ENCODE results near the gene GTPBP6. TPM values are rescaled to one million over a fixed set of nuclear protein-coding genes. Genes with fewer than 3 reads are reported as not detected.
A peak's percentile ranks its signal among the peaks of the same experiment; 100 is the strongest.

Gene GTPBP6
- total RNA-seq, 6 experiments from 2014 or later = 20.9 to 32.8 (median 23.2) TPM

DNA sequence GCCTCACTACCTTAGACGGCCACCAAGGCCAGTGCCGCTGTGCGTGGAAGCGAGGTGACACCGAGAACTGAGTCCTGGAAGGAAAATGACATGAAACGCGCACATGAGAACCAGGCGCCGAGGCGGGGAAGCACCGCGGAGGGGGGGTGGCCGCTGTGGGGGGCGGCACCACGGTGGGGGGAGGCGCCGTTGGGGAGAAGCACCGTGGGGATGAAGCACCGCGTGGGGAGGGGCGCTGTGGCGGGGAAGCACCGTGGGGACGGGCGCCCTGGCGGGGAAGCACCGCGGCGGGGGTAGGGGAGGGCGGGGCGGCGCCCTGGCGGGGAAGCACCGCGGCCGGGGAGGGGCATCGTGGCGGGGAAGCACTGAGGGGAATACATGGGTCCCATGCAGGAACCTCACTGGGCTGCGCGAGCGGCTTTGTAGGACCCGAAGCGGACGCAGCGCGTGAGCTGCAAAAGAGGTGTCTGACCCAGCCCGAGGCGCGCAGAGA is 40.1 kb upstream of the GTPBP6 start:
- intact Hi-C loops (cut with DNase I) = no loop called here
- no peaks in the 10 kb centered on the region for H3K4me1 ChIP-seq
- no peak overlapping the region for H3K4me3 ChIP-seq
- ATAC-seq (no peak), DNase-seq (peak in 1 of 3 donors; percentile 37)
- H3K36me3 ChIP-seq = no peaks in the 10 kb centered on the region
- no peak overlapping the region for H3K27ac ChIP-seq
- no peaks in the 10 kb centered on the region for H3K27me3 ChIP-seq
- TF ChIP-seq, protein P1, sequence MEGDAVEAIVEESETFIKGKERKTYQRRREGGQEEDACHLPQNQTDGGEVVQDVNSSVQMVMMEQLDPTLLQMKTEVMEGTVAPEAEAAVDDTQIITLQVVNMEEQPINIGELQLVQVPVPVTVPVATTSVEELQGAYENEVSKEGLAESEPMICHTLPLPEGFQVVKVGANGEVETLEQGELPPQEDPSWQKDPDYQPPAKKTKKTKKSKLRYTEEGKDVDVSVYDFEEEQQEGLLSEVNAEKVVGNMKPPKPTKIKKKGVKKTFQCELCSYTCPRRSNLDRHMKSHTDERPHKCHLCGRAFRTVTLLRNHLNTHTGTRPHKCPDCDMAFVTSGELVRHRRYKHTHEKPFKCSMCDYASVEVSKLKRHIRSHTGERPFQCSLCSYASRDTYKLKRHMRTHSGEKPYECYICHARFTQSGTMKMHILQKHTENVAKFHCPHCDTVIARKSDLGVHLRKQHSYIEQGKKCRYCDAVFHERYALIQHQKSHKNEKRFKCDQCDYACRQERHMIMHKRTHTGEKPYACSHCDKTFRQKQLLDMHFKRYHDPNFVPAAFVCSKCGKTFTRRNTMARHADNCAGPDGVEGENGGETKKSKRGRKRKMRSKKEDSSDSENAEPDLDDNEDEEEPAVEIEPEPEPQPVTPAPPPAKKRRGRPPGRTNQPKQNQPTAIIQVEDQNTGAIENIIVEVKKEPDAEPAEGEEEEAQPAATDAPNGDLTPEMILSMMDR (IDR thresholded peaks at IDR 0.05) = no peak
- no peak for TF ChIP-seq POLR2A (IDR thresholded peaks at IDR 0.05)
- WGBS (ENCODE audit: insufficient coverage, low coverage, low lambda C conversion rate, missing lambda C conversion rate) = 90% methylated on average over 19 of the region's 49 CpGs
- no peaks in the 10 kb centered on the region for H3K9me3 ChIP-seq

DNA sequence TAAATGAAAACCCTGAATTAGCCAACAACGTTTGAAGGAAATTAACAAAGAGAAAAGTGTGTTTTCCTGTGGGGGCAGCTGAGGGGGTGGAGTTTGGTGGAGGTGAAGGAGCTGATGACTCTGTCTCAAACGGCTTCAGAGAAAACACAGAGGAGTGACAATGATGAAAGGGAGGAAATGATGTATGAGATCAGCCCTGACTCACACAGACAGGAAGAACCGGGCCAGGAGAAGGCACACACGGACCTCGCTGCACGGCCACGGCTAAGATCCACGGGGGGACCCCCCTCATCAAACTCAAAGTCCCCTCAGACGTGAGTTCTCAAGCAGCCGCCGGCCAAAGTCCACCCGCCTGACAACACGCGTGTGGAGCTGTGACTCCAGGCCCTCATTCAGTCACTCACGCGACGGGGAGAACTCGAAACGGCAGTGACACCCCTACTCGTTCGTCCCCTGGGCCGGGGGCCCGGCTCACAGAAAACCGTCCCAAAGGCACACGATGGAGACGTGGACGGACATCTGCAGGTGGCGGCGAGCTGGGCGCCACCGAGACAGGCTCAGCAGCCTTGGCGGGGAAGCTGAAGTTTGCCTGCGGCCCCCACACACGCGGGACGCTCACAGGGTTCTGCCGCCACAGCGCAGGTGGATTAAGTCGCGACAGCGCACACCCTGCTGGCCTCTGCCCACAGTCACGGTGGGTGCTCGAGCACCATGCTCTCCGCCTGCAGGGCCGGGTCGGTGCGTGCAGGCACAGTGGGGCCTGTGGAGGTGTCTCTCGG is 39.3 kb upstream of the GTPBP6 start:
- Histone ChIP-seq H3K36me3 (no peaks in the 10 kb centered on the region), H3K4me1 (no peaks in the 10 kb centered on the region), H3K27me3 (no peaks in the 10 kb centered on the region), H3K4me3 (no peak overlapping the region), H3K9me3 (no peaks in the 10 kb centered on the region), H3K27ac (no peak overlapping the region)
- peak in 3 of 4 donors; percentile 31 to 61 (median 36) for ATAC-seq
- no peak for TF ChIP-seq POLR2A (IDR thresholded peaks at IDR 0.05)
- TF ChIP-seq, protein P1 (IDR thresholded peaks at IDR 0.05) = no peak
- 80% methylated on average over 8 of the region's 48 CpGs for WGBS (ENCODE audit: insufficient coverage, low coverage, low lambda C conversion rate, missing lambda C conversion rate)
- DNase-seq = peak in 1 of 3 donors; percentile 49
- intact Hi-C loops (cut with DNase I) = no loop called here

DNA sequence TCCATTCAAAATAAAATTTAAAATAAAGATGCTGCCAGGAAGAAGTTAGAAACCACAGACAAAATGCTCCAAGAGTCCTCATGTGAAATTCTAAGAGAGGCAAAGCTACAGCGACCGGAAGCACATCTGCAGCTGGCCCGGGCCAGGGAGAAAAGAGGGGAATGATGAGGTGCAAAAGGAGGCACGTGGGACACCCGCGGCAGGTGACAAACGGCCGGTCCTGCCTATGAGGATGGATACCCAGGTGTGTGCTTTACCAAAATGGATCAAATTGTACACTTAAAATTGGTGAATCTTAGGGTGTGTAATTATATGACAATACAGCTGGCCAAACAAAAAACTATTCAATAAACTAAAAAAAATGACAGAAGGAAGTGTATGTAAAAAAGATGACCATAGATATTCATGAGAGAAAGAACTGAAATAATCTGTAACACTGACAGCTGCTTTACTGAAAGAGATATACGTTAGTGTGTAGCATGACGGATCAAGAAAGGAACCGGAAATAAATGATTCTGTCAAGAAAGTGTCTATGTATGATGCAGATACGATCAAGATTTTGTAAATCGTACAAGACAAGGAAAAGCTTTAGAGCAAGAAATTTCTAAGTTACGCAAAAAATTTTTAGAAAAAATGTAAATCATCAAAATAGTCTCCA is 38.6 kb upstream of the GTPBP6 start:
- ATAC-seq = no peak
- WGBS (ENCODE audit: insufficient coverage, low coverage, low lambda C conversion rate, missing lambda C conversion rate) = 83% methylated on average over 13 of the region's 14 CpGs
- H3K9me3 ChIP-seq = no peaks in the 10 kb centered on the region
- intact Hi-C loops (cut with DNase I) = no loop called here
- H3K4me3 ChIP-seq = no peak overlapping the region
- TF ChIP-seq, protein P1 (IDR thresholded peaks at IDR 0.05) = no peak
- no peak for TF ChIP-seq POLR2A (IDR thresholded peaks at IDR 0.05)
- no peaks in the 10 kb centered on the region for H3K36me3 ChIP-seq
- peak in 1 of 3 donors; percentile 19 for DNase-seq
- H3K27ac ChIP-seq = no peak overlapping the region
- H3K4me1 ChIP-seq = no peaks in the 10 kb centered on the region
- no peaks in the 10 kb centered on the region for H3K27me3 ChIP-seq

DNA sequence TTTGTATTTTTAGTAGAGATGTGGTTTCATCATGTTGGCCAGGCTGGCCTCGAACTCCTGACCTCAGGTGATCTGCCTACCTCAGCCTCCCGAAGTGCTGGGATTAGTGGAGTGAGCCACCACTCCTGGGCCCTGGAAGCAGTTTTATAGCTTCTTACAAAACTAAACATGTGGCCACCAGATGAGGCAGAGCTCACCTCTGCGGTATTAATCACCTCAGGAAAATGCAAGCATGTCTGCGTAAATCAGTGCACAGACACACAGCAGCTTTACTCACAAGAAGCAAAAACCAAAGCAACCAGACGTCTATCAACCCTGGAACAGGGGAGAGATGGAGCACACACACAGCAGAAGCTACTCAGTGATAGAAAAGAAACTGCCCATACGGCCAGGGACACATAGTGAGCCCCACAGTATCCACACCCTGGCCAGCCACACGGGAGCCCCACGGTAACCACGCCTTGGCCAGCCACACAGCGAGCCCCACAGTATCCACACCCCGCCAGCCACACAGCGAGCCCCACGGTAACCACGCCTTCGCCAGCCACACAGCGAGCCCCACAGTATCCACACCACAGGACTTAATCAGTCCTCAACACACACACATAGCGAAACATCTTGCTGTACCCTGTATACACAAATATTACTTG is 37.9 kb upstream of the GTPBP6 start:
- H3K9me3 ChIP-seq = no peaks in the 10 kb centered on the region
- ATAC-seq (no peak), DNase-seq (peak in 1 of 3 donors; percentile 23)
- no peak overlapping the region for H3K4me3 ChIP-seq
- H3K27me3 ChIP-seq = no peaks in the 10 kb centered on the region
- intact Hi-C loops (cut with DNase I) = no loop called here
- no peaks in the 10 kb centered on the region for H3K36me3 ChIP-seq
- TF ChIP-seq, protein P1 (IDR thresholded peaks at IDR 0.05) = no peak
- no peak for TF ChIP-seq POLR2A (IDR thresholded peaks at IDR 0.05)
- no peak overlapping the region for H3K27ac ChIP-seq
- no peaks in the 10 kb centered on the region for H3K4me1 ChIP-seq
- 76% methylated on average over 14 of the region's 17 CpGs for WGBS (ENCODE audit: insufficient coverage, low coverage, low lambda C conversion rate, missing lambda C conversion rate)

Measured in right lobe of liver (tissue), 6 donors.